Astrocyte (in vitro differentiated cells and primary cell): ENCODE results near the gene CCDC187.

ENCODE experiments used
- EZH2 ChIP-seq: IDR thresholded peaks from 2 replicates; pipeline ENCODE4 v1.6.1; 2012; ENCODE audit warnings: mild to moderate bottlenecking, low read length, inconsistent platforms; ENCODE audit not compliant: insufficient read depth
- TF ChIP-seq, protein P1 (sequence below): IDR thresholded peaks from 2 replicates; pipeline ENCODE4 v1.5.1; 2011; ENCODE audit warnings: low read depth, mild to moderate bottlenecking, inconsistent platforms, low read length, moderate library complexity; ENCODE audit not compliant: insufficient read depth

DNA sequence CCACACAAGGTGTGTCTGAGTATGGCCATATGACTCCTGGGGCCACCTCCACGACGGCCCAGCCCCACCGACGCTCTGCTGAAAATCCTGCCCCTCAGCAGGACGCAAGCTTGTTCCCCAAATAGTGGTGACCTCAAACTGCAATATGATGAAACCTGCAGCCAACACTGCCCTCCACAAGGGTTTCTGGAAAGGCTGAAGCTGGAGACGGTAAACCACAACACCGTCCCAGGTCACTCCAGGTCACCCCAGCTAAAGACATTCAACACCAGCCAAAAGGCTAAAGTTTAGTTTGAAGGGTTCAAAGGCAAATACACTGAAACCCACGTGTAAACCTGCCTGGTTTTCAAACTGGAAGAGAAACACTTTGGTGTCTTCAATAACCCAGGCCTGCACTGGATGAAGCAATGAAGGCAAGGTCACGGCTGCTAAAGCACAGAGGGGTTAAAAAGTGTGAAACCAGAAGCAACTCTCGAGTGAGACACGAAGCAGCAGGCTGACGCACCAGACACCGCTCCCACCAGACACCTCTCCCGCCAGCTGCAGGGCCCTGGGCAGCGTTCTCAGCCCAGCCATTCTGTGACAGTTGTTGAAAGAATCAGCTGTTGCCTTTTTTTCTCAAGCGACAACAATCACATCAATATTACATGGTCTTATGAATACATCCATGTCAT, 97.2 kb downstream of the CCDC187 start:
- TF ChIP-seq, protein P1, sequence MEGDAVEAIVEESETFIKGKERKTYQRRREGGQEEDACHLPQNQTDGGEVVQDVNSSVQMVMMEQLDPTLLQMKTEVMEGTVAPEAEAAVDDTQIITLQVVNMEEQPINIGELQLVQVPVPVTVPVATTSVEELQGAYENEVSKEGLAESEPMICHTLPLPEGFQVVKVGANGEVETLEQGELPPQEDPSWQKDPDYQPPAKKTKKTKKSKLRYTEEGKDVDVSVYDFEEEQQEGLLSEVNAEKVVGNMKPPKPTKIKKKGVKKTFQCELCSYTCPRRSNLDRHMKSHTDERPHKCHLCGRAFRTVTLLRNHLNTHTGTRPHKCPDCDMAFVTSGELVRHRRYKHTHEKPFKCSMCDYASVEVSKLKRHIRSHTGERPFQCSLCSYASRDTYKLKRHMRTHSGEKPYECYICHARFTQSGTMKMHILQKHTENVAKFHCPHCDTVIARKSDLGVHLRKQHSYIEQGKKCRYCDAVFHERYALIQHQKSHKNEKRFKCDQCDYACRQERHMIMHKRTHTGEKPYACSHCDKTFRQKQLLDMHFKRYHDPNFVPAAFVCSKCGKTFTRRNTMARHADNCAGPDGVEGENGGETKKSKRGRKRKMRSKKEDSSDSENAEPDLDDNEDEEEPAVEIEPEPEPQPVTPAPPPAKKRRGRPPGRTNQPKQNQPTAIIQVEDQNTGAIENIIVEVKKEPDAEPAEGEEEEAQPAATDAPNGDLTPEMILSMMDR: no peak
- TF ChIP-seq EZH2: no peak
